Activated CD4-positive, CD25-positive, alpha-beta regulatory T cell treated with anti-CD3 and anti-CD28 coated beads, Interleukin-2, amount 50 U/mL, for 72 hours (primary cell): ENCODE data around the gene ADGRV1.
A peak's percentile ranks its signal among the peaks of the same experiment; 100 is the strongest.

Experiments
- DNase-seq: peaks from one replicate; pipeline ENCODE4 v3.0.0; 2021

ADGRV1 gene

GRCh38 chr5:91092859-91093783, 534.5 kb downstream of the ADGRV1 start:
- DNase-seq, result no peak

DNA sequence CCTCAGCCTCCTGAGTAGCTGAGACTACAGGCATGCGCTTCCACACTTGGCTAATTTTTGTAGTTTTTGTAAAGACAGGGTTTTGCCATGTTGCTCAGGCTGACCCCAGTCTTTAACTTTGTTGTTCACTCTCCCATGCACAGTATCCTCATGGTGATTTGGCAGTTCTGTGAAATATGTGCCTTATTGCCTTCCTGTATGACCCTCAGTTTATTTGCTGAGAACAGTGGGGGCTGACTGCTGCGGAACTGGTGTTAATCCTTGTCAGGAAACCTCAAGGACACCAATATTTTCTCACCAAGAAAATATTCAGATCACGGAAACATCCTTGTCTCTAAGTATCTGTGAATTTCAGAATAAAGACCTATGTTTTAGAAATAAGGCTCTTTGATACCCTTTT, 536.7 kb downstream of the ADGRV1 start:
- no peak for DNase-seq

GRCh38 chr5:91095786-91096385, 537.3 kb downstream of the ADGRV1 start:
- no peak for DNase-seq

GRCh38 chr5:91098541-91098940, 539.9 kb downstream of the ADGRV1 start:
- no peak for DNase-seq

DNA sequence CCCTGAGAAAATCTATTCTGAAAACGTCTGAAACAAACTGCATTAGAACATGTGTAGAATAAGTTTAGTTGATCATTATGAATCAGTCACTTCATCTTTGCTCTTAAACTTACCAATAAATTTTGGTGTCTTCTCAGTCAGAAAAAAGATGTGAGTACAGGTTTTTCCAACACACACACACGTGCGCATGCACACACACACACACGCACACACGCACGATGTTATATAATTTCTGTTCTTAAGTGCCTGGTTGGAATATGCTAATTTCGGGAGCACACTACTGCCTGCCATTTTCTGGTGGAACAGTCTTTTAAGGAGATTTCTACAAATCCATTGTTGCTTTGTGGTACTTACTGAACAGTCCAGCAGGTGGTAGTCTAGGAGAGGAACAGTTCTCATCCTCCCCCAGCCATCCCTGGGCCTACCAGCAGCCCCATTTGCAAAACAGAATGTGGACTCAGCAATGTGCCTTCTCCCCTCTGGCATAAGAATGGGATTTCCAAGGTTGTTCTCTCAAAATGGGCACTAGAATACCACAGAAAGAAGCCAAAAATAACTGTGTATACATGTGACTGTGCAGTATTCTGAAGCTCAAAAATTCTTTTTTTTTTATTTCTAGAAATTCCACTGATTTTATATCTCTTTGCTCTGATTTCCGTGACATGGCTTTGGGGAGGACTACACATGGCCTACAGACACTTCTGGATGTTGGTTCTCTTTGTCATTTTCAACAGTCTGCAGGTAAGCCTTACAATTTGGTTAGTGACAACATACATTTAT, 543.2 kb downstream of the ADGRV1 start:
- peak; percentile 46 for DNase-seq

- no peak for DNase-seq
Observed at GRCh38 chr5:91103353-91104061, 544.9 kb downstream of the ADGRV1 start.

DNA sequence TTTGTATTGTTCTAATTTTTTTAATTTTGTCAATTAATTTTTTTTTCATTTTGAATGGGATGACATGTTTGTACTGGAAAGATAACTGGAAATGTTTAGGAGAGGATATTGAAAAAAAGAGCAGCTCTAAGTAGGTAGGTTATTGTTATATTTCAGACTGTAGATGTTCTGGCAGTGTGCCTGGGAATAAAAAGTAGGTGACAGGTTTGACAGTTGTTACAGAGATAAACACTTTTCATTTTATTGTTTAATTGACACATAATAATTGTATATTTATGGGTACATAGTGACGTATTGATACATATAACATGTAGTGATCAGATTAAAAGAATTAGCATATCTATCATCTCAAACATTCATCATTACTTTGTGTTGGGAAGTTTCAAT, 545.5 kb downstream of the ADGRV1 start:
- DNase-seq, result no peak

- no peak for DNase-seq
Observed at GRCh38 chr5:91106842-91107511, 548.4 kb downstream of the ADGRV1 start.

GRCh38 chr5:91109634-91110033, 551.0 kb downstream of the ADGRV1 start:
- no peak for DNase-seq

DNA sequence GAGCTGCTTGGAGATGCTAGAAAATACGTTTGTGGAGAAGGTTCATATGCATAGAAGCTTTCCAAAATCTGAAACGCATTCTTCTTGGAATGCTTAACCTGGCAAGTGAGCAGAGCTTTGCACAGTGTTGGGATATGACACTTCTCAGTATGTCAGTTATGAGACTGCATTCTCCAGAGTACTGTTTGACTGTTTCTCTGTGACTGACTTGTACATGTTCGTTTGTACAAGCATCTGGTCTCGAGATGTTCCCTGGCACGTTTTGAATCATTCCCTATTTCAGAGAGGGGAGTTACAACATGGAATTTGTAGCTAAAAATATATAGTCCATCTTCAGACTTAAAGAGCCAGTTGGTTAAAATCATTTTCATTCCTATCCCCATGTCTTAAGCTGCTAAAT, 552.1 kb downstream of the ADGRV1 start:
- DNase-seq, result no peak

GRCh38 chr5:91111473-91112238, 553.1 kb downstream of the ADGRV1 start:
- no peak for DNase-seq

- no peak for DNase-seq
Observed at GRCh38 chr5:91114658-91115057, 556.1 kb downstream of the ADGRV1 start.

- DNase-seq, result no peak
Observed at GRCh38 chr5:91118354-91118753, 559.8 kb downstream of the ADGRV1 start.

GRCh38 chr5:91118796-91119195, 560.2 kb downstream of the ADGRV1 start:
- DNase-seq, result no peak

DNA sequence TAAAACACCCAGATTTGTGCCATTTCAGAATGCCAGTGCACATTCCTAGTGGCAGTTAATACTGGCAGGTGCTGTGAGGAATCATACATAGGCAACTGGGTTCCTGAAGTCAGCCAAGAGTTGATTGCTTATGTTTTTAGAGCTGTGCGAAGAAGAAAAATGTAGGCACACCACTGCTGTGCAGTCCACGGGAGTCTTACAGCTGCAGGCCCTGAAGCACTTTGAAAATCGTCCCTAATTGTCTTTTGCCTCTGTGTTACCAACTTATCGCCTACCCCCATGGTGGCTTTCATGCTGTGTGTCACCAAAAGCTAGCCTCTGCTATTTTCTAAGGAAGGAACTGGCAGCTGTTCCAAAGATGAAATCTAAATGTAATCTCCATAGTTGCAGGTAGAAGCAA, 560.6 kb downstream of the ADGRV1 start:
- DNase-seq, result no peak

DNA sequence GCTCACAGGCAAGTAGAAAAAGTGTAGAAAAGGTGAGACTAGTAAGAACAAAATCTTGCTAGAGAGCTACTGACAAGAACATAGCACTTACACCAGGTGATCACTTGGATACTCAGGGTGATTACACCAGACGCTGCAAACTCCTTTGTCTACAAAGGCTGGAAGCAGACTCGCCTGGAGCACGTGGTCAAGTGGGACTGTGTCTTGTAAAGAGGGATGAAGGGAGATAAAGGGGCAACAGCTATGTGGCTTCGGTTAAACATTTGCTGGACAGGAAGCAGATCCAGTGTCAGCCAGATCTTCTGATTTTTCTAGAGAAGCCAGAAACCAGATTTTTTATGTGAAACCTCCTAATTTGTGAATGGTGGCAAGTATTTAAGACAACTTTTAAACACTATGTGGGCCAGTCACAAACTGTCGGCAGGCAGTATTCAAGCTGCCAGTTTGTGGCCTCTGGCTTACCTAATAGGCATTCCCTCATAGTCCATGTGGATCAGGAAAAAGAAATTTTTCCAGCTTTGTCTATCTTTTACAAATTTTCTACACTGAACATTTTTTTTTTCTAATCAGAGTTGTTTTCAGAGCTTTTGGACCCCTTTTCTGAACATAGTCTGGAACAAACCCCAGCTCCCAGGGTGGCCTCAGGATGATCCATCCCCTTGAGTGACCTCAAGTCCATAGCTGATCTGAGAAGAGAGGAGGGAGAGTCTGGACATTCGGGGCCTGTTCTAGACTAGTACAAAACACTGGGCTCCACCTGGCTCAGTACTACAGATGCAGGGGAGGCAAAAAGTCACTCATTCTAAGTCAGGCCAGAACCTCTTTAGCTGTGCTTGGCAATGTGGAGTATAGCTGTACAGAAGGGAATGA, 561.6 kb downstream of the ADGRV1 start:
- DNase-seq, result no peak

- no peak for DNase-seq
Observed at GRCh38 chr5:91121347-91121993, 562.9 kb downstream of the ADGRV1 start.

DNA sequence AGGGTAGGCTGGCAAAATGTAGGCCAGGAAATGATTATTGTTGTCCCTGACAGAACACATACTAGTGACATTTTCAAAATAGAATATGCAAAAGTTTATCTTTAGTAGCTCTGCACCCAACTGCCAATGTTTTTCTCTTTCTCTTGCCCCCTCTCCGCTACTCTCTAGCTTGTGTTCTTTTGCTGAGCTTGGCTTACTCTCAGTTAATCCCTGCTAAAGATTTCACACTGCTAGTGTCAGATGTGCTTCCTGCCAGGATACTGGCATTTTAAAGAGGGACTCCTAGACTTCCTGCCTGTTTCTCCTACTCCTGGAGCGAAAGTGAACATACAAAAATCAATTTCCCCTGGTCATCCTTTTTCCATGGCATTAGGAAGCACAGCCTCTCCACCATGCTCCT, 564.1 kb downstream of the ADGRV1 start:
- DNase-seq, result no peak

DNA sequence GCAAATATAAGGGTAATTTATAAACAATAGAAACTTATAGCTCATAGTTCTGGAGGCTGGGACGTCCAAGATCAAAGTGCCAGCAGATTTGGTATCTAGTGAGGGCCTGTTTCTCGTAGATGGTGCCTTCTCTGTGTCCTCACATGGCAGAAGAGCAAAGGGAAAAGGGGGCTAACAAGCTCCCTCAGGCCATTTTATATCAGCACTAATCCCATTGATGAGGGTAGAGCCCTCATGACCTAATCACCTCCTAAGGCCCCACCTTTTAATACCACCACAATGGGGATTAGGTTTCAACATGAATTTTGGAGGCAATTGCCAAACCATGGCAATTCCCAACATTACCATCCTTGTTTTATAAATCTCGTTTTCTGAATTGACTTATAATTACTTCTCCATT, 564.7 kb downstream of the ADGRV1 start:
- DNase-seq, result no peak

DNA sequence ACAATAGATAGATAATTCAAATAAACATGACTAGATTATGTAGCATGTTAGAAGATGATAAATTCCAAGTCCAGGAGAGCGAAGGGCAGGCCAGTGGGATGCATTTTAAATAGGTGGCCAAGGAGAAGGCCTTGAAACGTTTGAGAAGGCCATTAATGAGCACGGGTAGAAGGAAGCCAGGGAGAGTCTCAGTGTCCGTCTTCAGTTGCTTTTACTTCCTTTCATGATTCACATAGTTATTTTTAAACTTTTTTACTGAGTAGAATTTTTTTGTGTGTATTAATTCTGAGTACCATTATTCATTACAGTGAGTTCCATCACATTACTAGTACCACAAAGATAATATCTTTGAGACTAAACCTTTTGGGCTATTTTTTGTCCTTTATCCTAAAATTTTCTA, 565.3 kb downstream of the ADGRV1 start:
- DNase-seq, result no peak
